Left renal cortex interstitium (tissue), 4 donors: Measurements from ENCODE around the gene SULT1E1. TPM values are rescaled to one million over a fixed set of nuclear protein-coding genes. Genes with fewer than 3 reads are reported as not detected.

Experiments
- DNase-seq, 4 donors: peaks; one replicate each; pipeline ENCODE4 v3.0.0-alpha.2; 2013; ENCODE audit warnings: low read depth in 4 of 4, low spot score in 2 of 4, missing footprints in 1 of 4
- polyA plus RNA-seq, 4 donors: library from polyadenylated mRNA; unstranded; fragments of 120-200 nt; gene quantifications; one replicate each; pipeline ENCODE4 v1.2.1, GENCODE V29; 2013; ENCODE audit not compliant: insufficient read length in 4 of 4

SULT1E1 gene, protein sequence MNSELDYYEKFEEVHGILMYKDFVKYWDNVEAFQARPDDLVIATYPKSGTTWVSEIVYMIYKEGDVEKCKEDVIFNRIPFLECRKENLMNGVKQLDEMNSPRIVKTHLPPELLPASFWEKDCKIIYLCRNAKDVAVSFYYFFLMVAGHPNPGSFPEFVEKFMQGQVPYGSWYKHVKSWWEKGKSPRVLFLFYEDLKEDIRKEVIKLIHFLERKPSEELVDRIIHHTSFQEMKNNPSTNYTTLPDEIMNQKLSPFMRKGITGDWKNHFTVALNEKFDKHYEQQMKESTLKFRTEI
- 100 to 1,000 TPM; 465 to 570 (median 521) TPM for polyA plus RNA-seq

- DNase-seq: no peak
Observed at GRCh38 chr4:69860052-69860451, at the start of gene SULT1E1. SULT1E1 (minus strand) TSS chr4:69860145; CDS start chr4:69857644, 2,501 bp downstream.

- DNase-seq: no peak
Observed at GRCh38 chr4:69909195-69909594, 49.2 kb upstream of the SULT1E1 start.

DNA sequence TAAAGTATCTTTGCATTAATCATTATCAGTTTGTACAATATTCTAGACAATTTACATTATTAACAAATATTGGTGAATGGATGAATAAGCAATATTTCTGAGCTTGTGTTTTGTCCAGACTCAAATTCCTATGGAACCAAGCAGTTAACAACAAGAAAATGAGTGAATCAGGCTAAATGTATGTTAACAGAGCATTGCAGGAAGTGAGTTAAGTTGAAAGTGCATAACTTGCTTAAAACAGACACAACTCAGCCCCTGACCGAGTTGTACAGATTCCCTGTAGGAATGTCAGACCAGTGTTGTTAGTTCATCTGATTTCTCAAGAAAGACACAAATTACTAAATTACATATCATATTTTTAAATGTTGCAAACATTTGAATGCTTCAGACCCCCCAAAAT, 47.2 kb upstream of the SULT1E1 start:
- no peak for DNase-seq

DNA sequence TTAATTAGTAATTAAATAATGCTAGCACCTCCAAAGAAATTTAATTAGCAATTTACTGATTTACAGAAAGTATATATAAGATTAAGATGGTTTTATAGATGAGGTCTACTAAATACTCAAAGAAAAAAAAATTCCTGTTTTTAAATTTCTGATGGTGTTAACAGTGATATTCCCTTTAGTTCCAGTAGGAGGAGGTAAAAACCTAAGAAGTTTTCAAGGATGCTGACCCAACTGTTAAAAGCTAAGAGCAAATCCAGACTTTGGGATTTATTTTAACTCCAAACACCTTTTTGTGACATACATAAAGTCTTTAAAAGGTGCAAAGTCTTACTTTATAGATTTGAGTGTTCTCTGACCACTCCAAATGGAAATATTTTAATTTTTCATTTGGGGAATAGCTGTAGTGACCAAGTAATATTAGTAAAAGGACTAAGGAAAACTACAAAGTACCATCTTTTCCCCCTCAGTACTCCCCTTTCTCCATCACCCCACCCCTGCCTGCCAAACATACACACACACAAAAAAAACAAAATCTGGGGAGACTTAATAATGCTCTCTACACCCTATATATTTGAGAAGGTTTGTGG, 36.7 kb upstream of the SULT1E1 start:
- no peak for DNase-seq

- no peak for DNase-seq
Observed at GRCh38 chr4:69894721-69895120, 34.8 kb upstream of the SULT1E1 start.

- no peak for DNase-seq
Observed at GRCh38 chr4:69894186-69894585, 34.2 kb upstream of the SULT1E1 start.

DNA sequence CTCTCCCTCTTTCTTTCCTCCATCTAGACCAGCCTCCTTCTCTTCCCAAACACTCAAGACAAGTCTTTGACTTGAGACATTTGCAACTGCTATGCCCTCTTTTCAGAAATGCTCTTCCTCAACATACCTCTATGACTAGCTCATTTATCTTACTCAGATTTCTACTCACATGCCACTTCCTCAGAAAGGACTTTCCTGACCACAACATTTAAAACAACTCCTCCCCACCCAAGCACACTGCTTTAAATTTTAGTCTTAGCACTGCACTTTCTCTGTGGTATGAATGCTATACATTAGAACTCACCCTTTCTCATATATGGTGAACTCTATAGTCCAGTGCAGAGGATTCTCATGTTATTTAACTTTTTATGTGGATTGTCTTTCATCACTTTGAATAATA, 28.4 kb upstream of the SULT1E1 start:
- no peak for DNase-seq

DNA sequence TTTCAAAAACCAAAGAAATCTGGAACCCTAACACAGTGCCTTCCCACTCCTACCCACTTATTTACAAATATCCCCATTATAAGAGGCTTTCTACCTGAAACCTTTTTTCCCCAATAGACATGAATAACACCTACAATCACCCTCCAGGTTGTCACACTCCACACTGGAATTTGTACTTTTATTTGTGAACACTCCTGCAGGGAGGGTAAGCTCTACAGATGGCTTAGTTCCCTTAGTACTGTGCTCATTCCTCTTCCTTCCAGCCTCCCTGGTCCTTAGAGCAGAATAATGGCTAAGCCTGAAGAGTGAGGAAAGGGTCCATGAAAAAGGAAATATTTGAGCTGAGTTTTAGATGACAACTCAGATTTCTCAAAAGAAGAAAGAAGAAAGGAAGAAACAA, 22.2 kb upstream of the SULT1E1 start:
- DNase-seq: no peak

GRCh38 chr4:69881173-69881773, 21.3 kb upstream of the SULT1E1 start:
- DNase-seq: no peak

- no peak for DNase-seq
Observed at GRCh38 chr4:69878250-69878649, 18.3 kb upstream of the SULT1E1 start.

GRCh38 chr4:69877453-69877852, 17.5 kb upstream of the SULT1E1 start:
- DNase-seq: no peak

- no peak for DNase-seq
Observed at GRCh38 chr4:69876071-69876470, 16.1 kb upstream of the SULT1E1 start.

- no peak for DNase-seq
Observed at GRCh38 chr4:69875576-69875975, 15.6 kb upstream of the SULT1E1 start.

GRCh38 chr4:69874507-69874906, 14.6 kb upstream of the SULT1E1 start:
- no peak for DNase-seq

DNA sequence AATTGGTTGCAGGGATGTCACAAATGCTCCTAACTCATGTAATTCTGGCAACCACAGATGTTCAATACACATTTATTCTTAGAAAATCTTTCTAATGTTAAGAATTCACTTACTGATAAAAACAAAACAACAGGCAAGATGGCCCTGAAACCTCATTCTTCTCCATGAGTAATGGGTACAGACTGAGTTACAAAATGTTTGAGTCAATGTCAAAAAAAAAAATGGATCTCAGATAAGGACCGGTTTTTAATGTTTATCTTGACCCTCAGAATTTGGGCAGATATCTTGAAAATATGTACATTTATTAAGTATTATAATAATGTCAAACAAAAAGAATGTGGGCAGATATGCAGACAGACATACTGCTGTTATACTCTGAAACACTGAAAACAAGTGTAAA, 1.8 kb upstream of the SULT1E1 start:
- no peak for DNase-seq

- no peak for DNase-seq
Observed at GRCh38 chr4:69860521-69861298, 765 bp upstream of the SULT1E1 start.

DNA sequence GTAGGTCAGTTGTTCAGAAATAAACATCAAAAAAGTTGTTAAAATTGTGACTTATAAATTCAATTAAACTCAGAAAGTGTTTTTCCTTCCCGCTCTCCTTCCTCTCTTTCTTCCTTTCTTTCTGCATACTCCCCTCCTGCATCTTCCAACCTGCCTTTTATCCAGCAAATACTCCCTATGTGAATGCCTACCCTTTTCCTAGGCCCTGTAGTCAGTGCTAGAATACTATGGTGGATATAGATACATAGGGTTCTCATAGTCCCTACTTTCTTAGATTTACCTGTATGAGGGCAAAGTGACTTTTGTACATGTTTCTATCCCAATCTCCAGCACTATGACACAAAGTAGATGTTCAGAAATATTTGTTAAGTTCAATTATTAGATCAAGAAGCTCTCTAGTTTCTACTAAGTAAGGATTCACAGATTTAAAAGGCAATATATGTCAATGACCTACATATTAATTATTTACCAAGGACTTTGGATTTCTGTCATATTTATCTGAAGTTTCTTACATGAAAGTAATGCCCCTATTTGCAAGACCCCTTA, 732 bp downstream of the SULT1E1 start:
- DNase-seq: no peak

DNA sequence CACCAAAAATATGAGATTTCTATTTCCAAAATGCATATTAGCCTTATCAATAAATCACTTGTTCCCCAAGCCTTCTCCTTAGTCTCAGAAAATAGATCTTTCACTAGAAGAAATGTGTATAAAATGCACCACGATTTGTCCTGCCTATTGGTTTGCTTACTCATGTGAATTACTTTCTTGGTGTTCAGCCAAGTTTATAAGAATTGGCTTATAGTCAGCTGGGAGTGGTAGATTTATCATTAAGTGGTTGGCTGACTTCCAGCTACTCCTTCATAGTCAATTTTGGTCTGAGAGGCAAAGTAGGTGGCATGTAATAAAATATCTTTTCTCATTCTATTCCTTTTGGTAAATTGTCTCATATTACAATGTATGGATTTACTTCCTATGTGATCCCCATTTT, 1.3 kb downstream of the SULT1E1 start:
- no peak for DNase-seq

- no peak for DNase-seq
Observed at GRCh38 chr4:69855822-69856221, 4.1 kb downstream of the SULT1E1 start.

- DNase-seq: no peak
Observed at GRCh38 chr4:69849969-69850368, 10.0 kb downstream of the SULT1E1 start.

DNA sequence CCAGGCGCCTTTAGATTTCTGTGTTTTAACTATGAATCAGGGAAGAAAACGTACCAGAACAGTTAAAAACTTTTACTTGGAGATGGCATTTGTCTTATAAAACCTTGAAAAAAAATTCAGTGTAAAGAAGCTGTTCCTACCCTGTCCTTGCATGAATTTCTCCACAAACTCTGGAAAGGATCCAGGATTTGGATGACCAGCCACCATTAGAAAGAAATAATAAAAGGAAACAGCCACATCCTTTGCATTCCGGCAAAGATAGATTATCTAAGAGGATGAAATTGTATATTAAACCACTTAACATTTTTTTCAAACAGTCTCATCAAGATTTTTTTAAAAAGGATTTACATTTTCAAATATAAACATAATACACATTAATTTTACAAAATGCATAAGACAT, 10.6 kb downstream of the SULT1E1 start:
- no peak for DNase-seq
